Pancreas (tissue), 10 donors: Measurements from ENCODE around the gene RYR1. TPM values are rescaled to one million over a fixed set of nuclear protein-coding genes. Genes with fewer than 3 reads are reported as not detected.

Experiments used
- ATAC-seq, 4 donors: fragments of 200-7000 bp; cut with Tn5 transposase; one replicate each; pipeline versions ENCODE4 v1.8.0 to v1.9.1; 2020; ENCODE audit warnings: mild to moderate bottlenecking in 4 of 4, moderate library complexity in 4 of 4
- DNase-seq, 6 donors: peaks; one replicate each; pipeline ENCODE4 v3.0.0-alpha.2; 2020
- FAIRE-seq: peaks from 2 replicates; lab custom pipeline; 2012; peaks lifted over from hg19 to GRCh38; lab: Jason Lieb, UNC
- H3K27ac ChIP-seq, 4 donors: fragments of 200-600 bp; sonication (generic); 1 replicate in 3 of 4; 2 replicates in 1 of 4; pipeline versions ENCODE4 v1.5.0 to v1.8.0; 2020
- H3K27me3 ChIP-seq, 4 donors: fragments of 200-600 bp; one replicate each; pipeline ENCODE4 v1.8.0; 2021
- H3K36me3 ChIP-seq, 3 donors: fragments of 200-600 bp; sonication (generic) in 1 of 3; one replicate each; pipeline versions ENCODE4 v1.5.0 to v1.8.0; 2020 to 2021
- H3K4me1 ChIP-seq, 3 donors: fragments of 200-600 bp; one replicate each; pipeline ENCODE4 v1.8.0; 2021
- H3K4me3 ChIP-seq, 4 donors: fragments of 200-600 bp; sonication (generic) in 2 of 4; one replicate each; pipeline versions ENCODE4 v1.5.0 to v1.8.0; 2020 to 2021
- H3K9me3 ChIP-seq, 4 donors: fragments of 200-600 bp; one replicate each; pipeline ENCODE4 v1.8.0; 2021
- CTCF ChIP-seq, 4 donors: fragments of 200-600 bp; sonication (generic) in 3 of 4; IDR thresholded peaks; one replicate each; pipeline versions ENCODE4 v1.5.0 to v1.8.0; 2021; ENCODE audit warnings: antibody characterized with exemption in 4 of 4
- WGBS, 2 donors: extraction: QIAGEN DNeasy Blood & Tissue Kit; methylation state at CpG; one replicate each; pipeline ENCODE4 v1.1.7; 2013; 5-methylcytosine and 5-hydroxymethylcytosine counted together
- intact Hi-C, 3 donors: fragments of 100-400 bp; cut with DNase I; formaldehyde crosslinking; loops; one replicate each; pipeline versions ENCODE4 v1.11.1 to v1.14.2; 2022
- polyA plus RNA-seq, 2 donors: library from polyadenylated mRNA; stranded (reverse); fragments of 200-250 nt; gene quantifications; one replicate each; pipeline ENCODE4 v1.2.3, GENCODE V29; 2013
- total RNA-seq, 6 donors: library from RNA; stranded (reverse); fragmentation: NEBNext Ultra II Directional in 4 of 6; extraction: Animal tissue kit (Norgen Biotek cat#: 25700) in 4 of 6; gene quantifications; one replicate each; pipeline versions ENCODE4 v1.2.1 to v1.2.4, GENCODE V29; 2021 to 2023
- donor health status: healthy with polysubstance abuse.
- donor health status: DM: no; HTN: no; CAD: no; lungs with moderate emphysema.
- donor health status: DM: no; HTN: no; CAD: no.
- donor health status: control.
- donor health status: control.
- donor health status: Bipolar disorder and iron deficiency.
- donor health status: DM: yes; HTN: yes; CAD: no.
- donor health status: DM: no; HTN: no; CAD: no.
- donor health status: DM: no; HTN: no; CAD: no.
- donor health status: DM: yes; HTN: yes; CAD: no.

RYR1 gene
- total and polyA plus RNA-seq, 8 donors: 0.19 to 1.4 (median 0.57) TPM

DNA sequence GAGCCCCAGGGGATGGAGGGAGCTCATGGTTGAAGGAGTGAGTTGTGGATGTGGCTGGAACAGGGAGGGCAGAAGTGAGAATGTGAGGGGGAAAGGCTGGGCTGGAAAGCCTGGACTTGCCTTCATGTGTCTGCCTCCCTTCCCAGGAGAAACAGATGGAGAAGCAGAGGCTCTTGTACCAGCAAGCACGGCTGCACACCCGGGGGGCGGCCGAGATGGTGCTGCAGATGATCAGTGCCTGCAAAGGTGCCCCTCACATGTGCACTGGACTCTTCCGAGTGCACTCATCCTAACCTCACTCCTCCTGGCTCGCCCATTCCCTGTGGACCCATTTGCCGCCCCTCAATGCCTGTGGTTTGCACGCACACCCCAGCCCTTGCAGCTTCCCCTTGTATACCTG, 101.1 kb downstream of the RYR1 start:
- ATAC-seq (no peak), FAIRE-seq (no peak), DNase-seq (no peak)
- Histone ChIP-seq H3K36me3 (no peaks in the 10 kb centered on the region), H3K27me3 (no peaks in the 10 kb centered on the region), H3K4me1 (peaks cover 10 to 15% (median 13%) of the 10 kb centered on the region in 3 donors), H3K27ac (no peak overlapping the region), H3K4me3 (no peak overlapping the region), H3K9me3 (no peaks in the 10 kb centered on the region)
- intact Hi-C loops: no loop called here
- 90 to 94% methylated on average over 8 of the region's 8 CpGs for WGBS, 2 donors
- TF ChIP-seq CTCF (IDR thresholded peaks at IDR 0.05): no peak

GRCh38 chr19:38535212-38535611, 101.7 kb downstream of the RYR1 start:
- Histone ChIP-seq H3K27me3 (no peaks in the 10 kb centered on the region), H3K4me1 (peaks cover 10 to 17% (median 13%) of the 10 kb centered on the region in 3 donors), H3K36me3 (no peaks in the 10 kb centered on the region), H3K9me3 (no peaks in the 10 kb centered on the region), H3K4me3 (no peak overlapping the region), H3K27ac (no peak overlapping the region)
- no peak for ATAC-seq
- TF ChIP-seq CTCF (IDR thresholded peaks at IDR 0.05): no peak
- intact Hi-C loops: no loop called here
- no peak for DNase-seq
- no peak for FAIRE-seq
- WGBS, 2 donors: 66 to 67% methylated on average over 3 of the region's 3 CpGs

DNA sequence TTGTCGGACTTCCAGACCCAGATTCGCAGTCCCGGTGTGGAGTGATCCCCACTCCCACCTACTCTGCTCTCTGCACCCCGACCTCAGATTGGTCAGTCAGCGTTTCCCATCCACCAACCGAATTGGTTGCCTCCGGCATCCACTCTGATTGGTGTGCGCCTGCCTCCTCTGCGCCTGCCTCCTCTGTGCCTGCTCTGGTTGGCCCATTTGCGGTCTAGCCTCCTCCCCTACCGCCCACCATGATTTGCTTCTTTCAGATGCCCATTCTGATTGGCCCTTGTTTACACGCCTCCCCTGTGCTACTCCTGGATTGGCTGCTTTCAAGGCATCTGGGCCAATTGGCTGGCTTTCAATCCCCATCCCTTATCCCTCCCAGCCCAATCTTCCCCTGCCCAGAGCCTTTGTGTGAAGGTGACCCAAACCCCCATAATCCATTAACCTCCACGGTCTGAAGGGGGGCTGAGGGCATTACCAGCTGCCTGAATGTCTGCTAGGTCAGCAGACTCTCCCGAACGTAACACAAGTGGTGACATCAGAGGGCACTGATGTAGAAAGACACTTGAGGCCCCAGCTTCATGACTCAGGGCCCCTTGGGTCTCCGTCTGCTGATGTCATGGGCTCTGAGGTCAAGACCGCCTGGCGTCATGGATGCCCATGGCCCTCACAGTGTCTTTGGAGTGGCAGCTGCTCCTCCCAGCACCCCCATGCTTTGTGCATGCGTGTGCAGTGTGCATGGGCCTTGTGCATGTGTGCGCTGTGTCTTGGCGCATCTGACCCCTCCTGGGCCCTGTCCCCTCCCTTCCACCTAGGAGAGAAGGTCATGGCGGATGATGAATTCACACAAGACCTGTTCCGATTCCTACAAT, 103.8 kb downstream of the RYR1 start:
- H3K27me3 ChIP-seq: no peaks in the 10 kb centered on the region
- no peak for TF ChIP-seq CTCF (IDR thresholded peaks at IDR 0.05)
- H3K4me3 ChIP-seq: no peak overlapping the region
- H3K36me3 ChIP-seq: no peaks in the 10 kb centered on the region
- no peak for ATAC-seq
- WGBS, 2 donors: 95 to 96% methylated on average over 23 of the region's 23 CpGs
- no peak for DNase-seq
- H3K9me3 ChIP-seq: no peaks in the 10 kb centered on the region
- intact Hi-C loops: no loop called here
- H3K27ac ChIP-seq: no peak overlapping the region
- no peak for FAIRE-seq
- H3K4me1 ChIP-seq: peaks cover 10 to 17% (median 13%) of the 10 kb centered on the region in 3 donors

DNA sequence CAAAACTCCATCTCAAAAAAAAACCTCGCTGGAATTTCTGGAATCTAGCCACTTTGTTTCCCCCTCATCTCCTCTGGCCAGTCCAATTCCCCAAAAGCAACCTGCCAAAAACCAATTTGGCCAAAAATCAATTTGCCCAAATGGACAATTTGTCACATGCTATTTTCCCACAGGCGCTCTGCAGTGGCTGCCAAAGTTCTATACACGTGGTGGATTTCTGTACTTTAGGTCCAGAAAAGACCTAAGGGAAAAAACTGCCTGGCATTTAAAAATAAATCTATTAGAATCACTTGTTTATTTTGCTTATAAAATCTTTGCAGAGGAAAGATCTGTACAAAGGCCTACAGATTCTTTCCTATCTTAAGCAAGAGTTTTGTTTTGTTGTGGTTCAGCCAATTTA, 104.9 kb downstream of the RYR1 start:
- Histone ChIP-seq H3K27ac (peak overlapping the region; percentile 24 to 54 (median 39)), H3K27me3 (no peaks in the 10 kb centered on the region), H3K4me3 (no peak overlapping the region), H3K9me3 (no peaks in the 10 kb centered on the region), H3K36me3 (no peaks in the 10 kb centered on the region), H3K4me1 (peaks cover 10 to 17% (median 13%) of the 10 kb centered on the region in 3 donors)
- FAIRE-seq (no peak), ATAC-seq (peak; percentile 65 to 87 (median 78)), DNase-seq (peak in 2 of 6 donors; percentile 34 to 52)
- intact Hi-C loops: no loop called here
- TF ChIP-seq CTCF (IDR thresholded peaks at IDR 0.05): no peak
- 8% methylated on average over 3 of the region's 3 CpGs for WGBS, 2 donors
